ENCODE results near the gene RPL36.
A peak's percentile ranks its signal among the peaks of the same experiment; 100 is the strongest.
"Not testable (repeated sequence)": the region's sequence is repeated elsewhere in the genome, so short reads cannot be mapped to it uniquely, and the experiment has no call there.

Gene RPL36

GRCh38 chr19:5674714-5675113 is 15.4 kb upstream of the RPL36 start:
- no peak for DNase-seq (ENCODE audit: low read depth)

GRCh38 chr19:5676105-5676771 is 13.9 kb upstream of the RPL36 start:
- no peak for DNase-seq (ENCODE audit: low read depth)

- no peak for DNase-seq (ENCODE audit: low read depth)
Measured at GRCh38 chr19:5676772-5677105, 13.4 kb upstream of the RPL36 start.

GRCh38 chr19:5677136-5677535 is 13.0 kb upstream of the RPL36 start:
- no peak for DNase-seq (ENCODE audit: low read depth)

GRCh38 chr19:5677580-5677979 is 12.5 kb upstream of the RPL36 start:
- no peak for DNase-seq (ENCODE audit: low read depth)

- DNase-seq (ENCODE audit: low read depth), result no peak
Measured at GRCh38 chr19:5678071-5678718, 11.9 kb upstream of the RPL36 start.

GRCh38 chr19:5679289-5680083 is 10.6 kb upstream of the RPL36 start:
- no peak for DNase-seq (ENCODE audit: low read depth)

GRCh38 chr19:5680084-5680436 is 10.0 kb upstream of the RPL36 start:
- DNase-seq (ENCODE audit: low read depth), result peak; percentile 31

GRCh38 chr19:5680437-5681368 is 9.4 kb upstream of the RPL36 start, which contains the start of the genes HSD11B1L and MICOS13:
Gene HSD11B1L, plus strand, starts transcription at chr19:5681027. Its CDS starts 3,806 bp downstream, at chr19:5684833.
Gene MICOS13, minus strand, starts transcription at chr19:5680516. Its CDS starts 30 bp downstream, at chr19:5680486.
- peak; percentile 99 for DNase-seq (ENCODE audit: low read depth)

GRCh38 chr19:5681391-5682106 is 8.5 kb upstream of the RPL36 start:
- no peak for DNase-seq (ENCODE audit: low read depth)

GRCh38 chr19:5682107-5682482 is 8.0 kb upstream of the RPL36 start:
- DNase-seq (ENCODE audit: low read depth), result no peak

GRCh38 chr19:5683177-5683886 is 6.8 kb upstream of the RPL36 start:
- DNase-seq (ENCODE audit: low read depth), result no peak

- no peak for DNase-seq (ENCODE audit: low read depth)
Measured at GRCh38 chr19:5684694-5685430, 5.2 kb upstream of the RPL36 start.

GRCh38 chr19:5686326-5686646 is 3.8 kb upstream of the RPL36 start:
- no peak for DNase-seq (ENCODE audit: low read depth)

- DNase-seq (ENCODE audit: low read depth), result peak; percentile 89
Measured at GRCh38 chr19:5686647-5687359, 3.3 kb upstream of the RPL36 start.

GRCh38 chr19:5687360-5688198 is 2.5 kb upstream of the RPL36 start:
- no peak for DNase-seq (ENCODE audit: low read depth)

GRCh38 chr19:5688262-5688881 is 1.7 kb upstream of the RPL36 start:
- DNase-seq (ENCODE audit: low read depth), result not testable (repeated sequence)
